K562 (cell line): ENCODE data around the gene CNDP2. TPM values are rescaled to one million over a fixed set of nuclear protein-coding genes. Genes with fewer than 3 reads are reported as not detected.

Experiments
- CCNT2 ChIP-seq: IDR thresholded peaks from 2 replicates; pipeline ENCODE4 v1.6.1; 2011; ENCODE audit warnings: borderline replicate concordance, low read depth, mild to moderate bottlenecking, moderate library complexity, mixed read lengths, low read length; ENCODE audit not compliant: insufficient read length; ENCODE audit errors: extremely low read depth
- GATA2 ChIP-seq: sonication (generic); formaldehyde crosslinking; IDR thresholded peaks from 2 replicates; pipeline ENCODE4 v1.4.0; 2020; ENCODE audit warnings: mild to moderate bottlenecking, missing genetic modification reagents
- MCM5 ChIP-seq: fragments of 450-650 bp; IDR thresholded peaks from 2 replicates; pipeline ENCODE4 v1.6.1; 2016; ENCODE audit warnings: low read depth
- NR4A1 ChIP-seq, 2 experiments: fragments of 250-450 bp in 1 of 2; fragments of 450-650 bp in 1 of 2; sonication (Bioruptor Pico) in 1 of 2; IDR thresholded peaks; 2 replicates each; pipeline versions ENCODE4 v1.4.0 to v1.6.1; 2016 to 2020; ENCODE audit warnings: mild to moderate bottlenecking in 2 of 2, missing compliant biosample characterization in 1 of 2, missing genetic modification characterization in 1 of 2, moderate library complexity in 1 of 2
- ZBTB7A ChIP-seq: IDR thresholded peaks from 2 replicates; pipeline ENCODE4 v1.6.1; 2011; ENCODE audit warnings: low read depth, mild to moderate bottlenecking, low read length, moderate library complexity, borderline replicate concordance; ENCODE audit not compliant: control insufficient read depth
- ZNF586 ChIP-seq: fragments of 450-650 bp; formaldehyde crosslinking; conservative IDR thresholded peaks from 2 replicates; pipeline ENCODE4 v1.4.0; 2020; ENCODE audit warnings: mild to moderate bottlenecking, moderate library complexity
- ZNF589 ChIP-seq: fragments of 200-800 bp; sonication (Bioruptor generic); IDR thresholded peaks from 2 replicates; pipeline ENCODE4 v1.6.1; 2016; ENCODE audit warnings: low read depth, missing genetic modification characterization, missing compliant biosample characterization
- ZNF696 ChIP-seq: fragments of 250-450 bp; sonication (Bioruptor Pico); conservative IDR thresholded peaks from 2 replicates; pipeline ENCODE4 v1.4.0; 2020; ENCODE audit warnings: mild to moderate bottlenecking, moderate library complexity
- polyA plus RNA-seq, 8 experiments: library from polyadenylated mRNA; depleted of rRNA in 4 of 8; stranded (reverse) in 5 of 8; unstranded in 3 of 8; fragments of >200 nt; fragmentation: Nextera tagmentation in 2 of 8; fragmentation: Illumina TruSeq in 1 of 8; extraction: Ambion mirVana in 2 of 8; extraction: Trizol in 1 of 8; gene quantifications; 2 replicates each; pipeline versions ENCODE4 v1.2.1 to v1.2.3, GENCODE V29; 2011 to 2014; ENCODE audit warnings: inconsistent platforms in 1 of 8, missing spikeins in 1 of 8
- total RNA-seq, 7 experiments: library from RNA; depleted of rRNA in 6 of 7; stranded (reverse); fragments of >200 nt in 6 of 7; fragmentation: Illumina TruSeq in 2 of 7; extraction: Trizol in 2 of 7; gene quantifications; 2 replicates each; pipeline versions ENCODE4 v1.2.1 to v1.2.3, GENCODE V29; 2011 to 2021; ENCODE audit warnings: low replicate concordance in 1 of 7
- TF ChIP-seq, protein P1 (sequence below): fragments of 250-450 bp; sonication (Bioruptor Pico); IDR thresholded peaks from 2 replicates; pipeline ENCODE4 v1.5.0; 2021; ENCODE audit warnings: mild to moderate bottlenecking, borderline replicate concordance
- TF ChIP-seq, protein P2 (sequence below): fragments of 250-450 bp; sonication (Bioruptor Pico); IDR thresholded peaks from 2 replicates; pipeline ENCODE4 v1.5.0; 2021; ENCODE audit warnings: mild to moderate bottlenecking, moderate library complexity
- TF ChIP-seq, protein P3 (sequence below): IDR thresholded peaks from 2 replicates; pipeline ENCODE4 v1.6.1; 2011; ENCODE audit warnings: borderline replicate concordance, low read depth, mild to moderate bottlenecking, moderate library complexity, low read length; ENCODE audit not compliant: insufficient read depth, poor library complexity, severe bottlenecking
- TF ChIP-seq, protein P4 (sequence below): fragments of 150-350 bp; IDR thresholded peaks from 2 replicates; pipeline ENCODE4 v1.6.1; 2014; ENCODE audit warnings: low read depth, mild to moderate bottlenecking, low read length, borderline replicate concordance

CNDP2 gene
- total and polyA plus RNA-seq, 9 of the 15 experiments (the other 6 are each of a cell fraction or from before 2014, with no cell fraction given): 34.1 to 128 (median 53.8) TPM

DNA sequence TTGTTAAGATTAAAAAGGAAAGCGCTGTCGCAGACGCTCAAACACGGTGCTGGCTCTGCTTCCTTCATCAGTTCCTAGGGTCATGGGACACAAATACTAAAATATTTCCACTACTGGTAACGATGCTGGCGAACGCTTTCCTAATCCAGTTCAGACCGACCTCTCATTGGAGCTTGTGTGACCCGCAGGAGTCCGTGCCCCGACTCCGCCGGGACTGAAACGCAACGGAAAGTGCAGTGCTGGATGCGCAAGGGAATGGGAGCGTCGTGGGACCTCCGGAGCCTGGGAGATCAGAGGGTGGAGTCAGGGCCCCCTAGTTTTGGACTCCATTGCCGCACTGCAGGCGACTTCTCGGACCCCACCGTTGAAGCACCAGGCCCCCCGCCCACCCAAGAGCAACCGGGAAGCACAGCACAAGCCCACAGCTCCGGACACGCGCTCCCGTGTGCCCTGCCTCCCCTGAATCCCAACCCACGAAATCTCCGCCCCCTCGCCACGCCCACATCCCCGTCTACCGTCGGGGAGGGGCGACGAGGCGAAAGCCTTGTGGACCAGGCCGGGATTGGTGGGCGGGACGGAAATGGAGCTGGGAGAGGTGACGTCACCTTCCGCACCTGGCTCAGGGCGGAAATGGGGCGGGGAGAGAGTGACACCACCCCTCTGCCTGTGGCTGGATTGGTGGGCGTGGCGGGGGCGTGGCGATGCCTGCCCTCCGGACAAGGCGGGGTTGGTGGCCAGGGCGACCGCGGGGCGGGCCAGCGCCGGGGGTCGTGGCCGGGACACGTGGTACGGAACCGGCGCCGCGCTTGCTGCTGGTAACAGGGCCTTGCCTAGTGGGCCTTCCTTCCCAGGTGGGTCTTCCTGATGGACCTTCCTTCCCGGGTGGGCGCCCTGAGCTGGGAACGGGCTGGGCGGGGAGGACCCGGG lies at the start of gene CNDP2 (continued):
- TF ChIP-seq, protein P1, sequence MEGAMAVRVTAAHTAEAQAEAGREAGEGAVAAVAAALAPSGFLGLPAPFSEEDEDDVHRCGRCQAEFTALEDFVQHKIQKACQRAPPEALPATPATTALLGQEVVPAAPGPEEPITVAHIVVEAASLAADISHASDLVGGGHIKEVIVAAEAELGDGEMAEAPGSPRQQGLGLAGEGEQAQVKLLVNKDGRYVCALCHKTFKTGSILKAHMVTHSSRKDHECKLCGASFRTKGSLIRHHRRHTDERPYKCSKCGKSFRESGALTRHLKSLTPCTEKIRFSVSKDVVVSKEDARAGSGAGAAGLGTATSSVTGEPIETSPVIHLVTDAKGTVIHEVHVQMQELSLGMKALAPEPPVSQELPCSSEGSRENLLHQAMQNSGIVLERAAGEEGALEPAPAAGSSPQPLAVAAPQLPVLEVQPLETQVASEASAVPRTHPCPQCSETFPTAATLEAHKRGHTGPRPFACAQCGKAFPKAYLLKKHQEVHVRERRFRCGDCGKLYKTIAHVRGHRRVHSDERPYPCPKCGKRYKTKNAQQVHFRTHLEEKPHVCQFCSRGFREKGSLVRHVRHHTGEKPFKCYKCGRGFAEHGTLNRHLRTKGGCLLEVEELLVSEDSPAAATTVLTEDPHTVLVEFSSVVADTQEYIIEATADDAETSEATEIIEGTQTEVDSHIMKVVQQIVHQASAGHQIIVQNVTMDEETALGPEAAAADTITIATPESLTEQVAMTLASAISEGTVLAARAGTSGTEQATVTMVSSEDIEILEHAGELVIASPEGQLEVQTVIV (CRISPR knock-in tag): no peak
- TF ChIP-seq ZNF589 (CRISPR knock-in tag) (0 out of 2 replicates have a peak, but pooled peaks have one; percentile 17), ZNF586 (no peak), MCM5 (no peak), ZBTB7A (no peak; the same call in 1 of the 2 replicates), ZNF696 (CRISPR knock-in tag) (no peak), CCNT2 (no peak), NR4A1 (CRISPR knock-in tag; IDR thresholded peaks at IDR 0.05) (no peak), NR4A1 (tag; IDR thresholded peaks at IDR 0.05) (no peak), GATA2 (no peak)
- TF ChIP-seq, protein P2, sequence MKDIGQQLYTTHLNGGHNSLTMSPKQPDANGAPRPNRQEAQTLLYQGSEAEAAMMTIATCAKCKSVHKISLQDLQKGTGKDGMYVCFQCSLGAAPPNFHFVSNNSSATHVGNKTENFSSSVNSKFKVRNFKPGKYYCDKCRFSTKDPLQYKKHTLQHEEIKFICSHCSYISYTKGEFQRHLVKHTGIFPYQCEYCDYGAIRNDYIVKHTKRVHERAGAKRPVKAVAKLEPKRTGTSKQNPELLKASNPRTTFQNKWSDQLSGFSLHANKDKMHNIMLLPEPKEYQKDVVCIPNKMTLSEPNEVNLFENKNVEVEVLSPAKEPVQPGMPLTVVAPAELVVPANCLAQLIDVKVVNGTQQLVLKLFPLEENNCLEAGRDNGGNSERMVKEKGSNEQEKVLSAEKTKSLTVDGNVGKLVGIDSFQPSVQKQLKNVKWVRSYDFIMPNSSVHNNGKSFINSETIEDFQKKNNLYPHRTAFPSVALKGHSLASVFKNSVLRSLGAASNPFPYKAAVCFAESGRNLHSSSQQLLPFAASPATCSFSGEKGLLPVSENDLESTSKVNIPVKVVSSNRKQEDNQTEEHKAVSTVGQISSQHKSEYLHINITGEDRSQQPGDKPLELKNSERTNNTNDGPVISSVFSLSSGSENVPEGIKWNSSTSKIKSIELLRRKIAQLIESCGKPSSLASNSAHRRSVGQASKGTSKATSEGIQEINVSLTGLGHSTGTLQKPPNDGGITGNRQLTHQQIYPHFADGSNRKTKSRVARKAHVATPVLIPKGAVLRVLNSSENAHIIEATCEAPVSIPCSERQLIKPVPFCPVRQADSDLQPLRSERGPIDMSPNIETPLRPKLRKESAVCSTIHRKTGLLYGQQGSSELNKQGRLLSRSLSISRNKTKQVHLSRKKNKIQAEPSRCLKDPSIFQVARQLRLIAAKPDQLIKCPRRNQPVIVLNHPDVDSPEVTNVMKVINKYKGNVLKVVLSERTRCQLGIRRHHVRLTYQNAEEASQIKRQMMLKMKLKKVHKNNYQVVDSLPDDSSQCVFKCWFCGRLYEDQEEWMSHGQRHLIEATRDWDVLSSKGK (CRISPR knock-in tag): no peak
- TF ChIP-seq, protein P3, sequence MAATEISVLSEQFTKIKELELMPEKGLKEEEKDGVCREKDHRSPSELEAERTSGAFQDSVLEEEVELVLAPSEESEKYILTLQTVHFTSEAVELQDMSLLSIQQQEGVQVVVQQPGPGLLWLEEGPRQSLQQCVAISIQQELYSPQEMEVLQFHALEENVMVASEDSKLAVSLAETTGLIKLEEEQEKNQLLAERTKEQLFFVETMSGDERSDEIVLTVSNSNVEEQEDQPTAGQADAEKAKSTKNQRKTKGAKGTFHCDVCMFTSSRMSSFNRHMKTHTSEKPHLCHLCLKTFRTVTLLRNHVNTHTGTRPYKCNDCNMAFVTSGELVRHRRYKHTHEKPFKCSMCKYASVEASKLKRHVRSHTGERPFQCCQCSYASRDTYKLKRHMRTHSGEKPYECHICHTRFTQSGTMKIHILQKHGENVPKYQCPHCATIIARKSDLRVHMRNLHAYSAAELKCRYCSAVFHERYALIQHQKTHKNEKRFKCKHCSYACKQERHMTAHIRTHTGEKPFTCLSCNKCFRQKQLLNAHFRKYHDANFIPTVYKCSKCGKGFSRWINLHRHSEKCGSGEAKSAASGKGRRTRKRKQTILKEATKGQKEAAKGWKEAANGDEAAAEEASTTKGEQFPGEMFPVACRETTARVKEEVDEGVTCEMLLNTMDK: no peak
- TF ChIP-seq, protein P4, sequence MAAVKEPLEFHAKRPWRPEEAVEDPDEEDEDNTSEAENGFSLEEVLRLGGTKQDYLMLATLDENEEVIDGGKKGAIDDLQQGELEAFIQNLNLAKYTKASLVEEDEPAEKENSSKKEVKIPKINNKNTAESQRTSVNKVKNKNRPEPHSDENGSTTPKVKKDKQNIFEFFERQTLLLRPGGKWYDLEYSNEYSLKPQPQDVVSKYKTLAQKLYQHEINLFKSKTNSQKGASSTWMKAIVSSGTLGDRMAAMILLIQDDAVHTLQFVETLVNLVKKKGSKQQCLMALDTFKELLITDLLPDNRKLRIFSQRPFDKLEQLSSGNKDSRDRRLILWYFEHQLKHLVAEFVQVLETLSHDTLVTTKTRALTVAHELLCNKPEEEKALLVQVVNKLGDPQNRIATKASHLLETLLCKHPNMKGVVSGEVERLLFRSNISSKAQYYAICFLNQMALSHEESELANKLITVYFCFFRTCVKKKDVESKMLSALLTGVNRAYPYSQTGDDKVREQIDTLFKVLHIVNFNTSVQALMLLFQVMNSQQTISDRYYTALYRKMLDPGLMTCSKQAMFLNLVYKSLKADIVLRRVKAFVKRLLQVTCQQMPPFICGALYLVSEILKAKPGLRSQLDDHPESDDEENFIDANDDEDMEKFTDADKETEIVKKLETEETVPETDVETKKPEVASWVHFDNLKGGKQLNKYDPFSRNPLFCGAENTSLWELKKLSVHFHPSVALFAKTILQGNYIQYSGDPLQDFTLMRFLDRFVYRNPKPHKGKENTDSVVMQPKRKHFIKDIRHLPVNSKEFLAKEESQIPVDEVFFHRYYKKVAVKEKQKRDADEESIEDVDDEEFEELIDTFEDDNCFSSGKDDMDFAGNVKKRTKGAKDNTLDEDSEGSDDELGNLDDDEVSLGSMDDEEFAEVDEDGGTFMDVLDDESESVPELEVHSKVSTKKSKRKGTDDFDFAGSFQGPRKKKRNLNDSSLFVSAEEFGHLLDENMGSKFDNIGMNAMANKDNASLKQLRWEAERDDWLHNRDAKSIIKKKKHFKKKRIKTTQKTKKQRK: no peak
